K562 (cell line): Measurements from ENCODE around the gene CRAT. TPM values are rescaled to one million over a fixed set of nuclear protein-coding genes. Genes with fewer than 3 reads are reported as not detected.
A peak's percentile ranks its signal among the peaks of the same experiment; 100 is the strongest.

Experiments
- AFF1 ChIP-seq, 2 experiments: fragments of 450-650 bp; IDR thresholded peaks; 2 replicates each; pipeline ENCODE4 v1.6.1; 2018; ENCODE audit warnings: mild to moderate bottlenecking in 2 of 2, low read depth in 1 of 2; ENCODE audit not compliant: partially characterized antibody in 2 of 2
- ARID1B ChIP-seq: fragments of 450-650 bp; IDR thresholded peaks from 2 replicates; pipeline ENCODE4 v1.6.1; 2016; ENCODE audit warnings: antibody characterized with exemption, mild to moderate bottlenecking, inconsistent platforms
- ARNT ChIP-seq, 2 experiments: fragments of 450-650 bp; IDR thresholded peaks; 2 replicates each; pipeline ENCODE4 v1.6.1; 2016; ENCODE audit warnings: mild to moderate bottlenecking in 1 of 2
- BRD9 ChIP-seq: fragments of 450-650 bp; IDR thresholded peaks from 2 replicates; pipeline ENCODE4 v1.6.1; 2018; ENCODE audit warnings: low read depth; ENCODE audit not compliant: partially characterized antibody
- CBFA2T2 ChIP-seq: fragments of 450-650 bp; conservative IDR thresholded peaks from 2 replicates; pipeline ENCODE4 v1.6.1; 2017; ENCODE audit warnings: mild to moderate bottlenecking
- CBX2 ChIP-seq: fragments of 200-600 bp; sonication (generic); IDR thresholded peaks from one replicate; pipeline ENCODE4 v1.6.1; 2012; ENCODE audit warnings: mild to moderate bottlenecking, low read length, inconsistent platforms; ENCODE audit not compliant: insufficient read depth, poor library complexity, severe bottlenecking
- CCAR2 ChIP-seq: fragments of 200-400 bp; formaldehyde crosslinking; IDR thresholded peaks from 2 replicates; pipeline ENCODE4 v1.6.1; 2017; ENCODE audit warnings: mild to moderate bottlenecking, low read depth, low read length
- HEY1 ChIP-seq: fragments of 250-450 bp; sonication (Bioruptor Pico); IDR thresholded peaks from 2 replicates; pipeline ENCODE4 v1.5.0; 2020; ENCODE audit warnings: mild to moderate bottlenecking, moderate library complexity, borderline replicate concordance
- ILK ChIP-seq: fragments of 450-650 bp; IDR thresholded peaks from 2 replicates; pipeline ENCODE4 v1.6.1; 2016; ENCODE audit warnings: missing genetic modification characterization, low read depth, mild to moderate bottlenecking, missing compliant biosample characterization, moderate library complexity, borderline replicate concordance
- NBN ChIP-seq: fragments of 450-650 bp; IDR thresholded peaks from 2 replicates; pipeline ENCODE4 v1.6.1; 2016; ENCODE audit warnings: low read depth, mild to moderate bottlenecking
- NCOA4 ChIP-seq: fragments of 450-650 bp; IDR thresholded peaks from 2 replicates; pipeline ENCODE4 v1.6.1; 2018; ENCODE audit warnings: mild to moderate bottlenecking; ENCODE audit not compliant: partially characterized antibody
- PRDM10 ChIP-seq: fragments of 450-650 bp; IDR thresholded peaks from 2 replicates; pipeline ENCODE4 v1.6.1; 2018; ENCODE audit not compliant: partially characterized antibody
- RCOR1 ChIP-seq, 2 experiments: IDR thresholded peaks; 2 replicates each; pipeline ENCODE4 v1.6.1; 2012; ENCODE audit warnings: low read depth in 2 of 2, low read length in 2 of 2, borderline replicate concordance in 1 of 2, improper control_type of control experiment in 1 of 2
- ZBTB2 ChIP-seq: fragments of 450-650 bp; IDR thresholded peaks from 2 replicates; pipeline ENCODE4 v1.6.1; 2016; ENCODE audit warnings: antibody characterized with exemption
- ZBTB7A ChIP-seq: IDR thresholded peaks from 2 replicates; pipeline ENCODE4 v1.6.1; 2011; ENCODE audit warnings: low read depth, mild to moderate bottlenecking, low read length, moderate library complexity, borderline replicate concordance; ENCODE audit not compliant: control insufficient read depth
- ZNF165 ChIP-seq: fragments of 250-450 bp; sonication (Bioruptor Pico); IDR thresholded peaks from 2 replicates; pipeline ENCODE4 v1.4.0; 2020; ENCODE audit warnings: borderline replicate concordance
- ZNF280A ChIP-seq: fragments of 450-650 bp; IDR thresholded peaks from 2 replicates; pipeline ENCODE4 v1.6.1; 2018; ENCODE audit warnings: mild to moderate bottlenecking, low read depth; ENCODE audit not compliant: partially characterized antibody
- polyA plus RNA-seq, 8 experiments: library from polyadenylated mRNA; depleted of rRNA in 4 of 8; stranded (reverse) in 5 of 8; unstranded in 3 of 8; fragments of >200 nt; fragmentation: Nextera tagmentation in 2 of 8; fragmentation: Illumina TruSeq in 1 of 8; extraction: Ambion mirVana in 2 of 8; extraction: Trizol in 1 of 8; gene quantifications; 2 replicates each; pipeline versions ENCODE4 v1.2.1 to v1.2.3, GENCODE V29; 2011 to 2014; ENCODE audit warnings: inconsistent platforms in 1 of 8, missing spikeins in 1 of 8
- total RNA-seq, 7 experiments: library from RNA; depleted of rRNA in 6 of 7; stranded (reverse); fragments of >200 nt in 6 of 7; fragmentation: Illumina TruSeq in 2 of 7; extraction: Trizol in 2 of 7; gene quantifications; 2 replicates each; pipeline versions ENCODE4 v1.2.1 to v1.2.3, GENCODE V29; 2011 to 2021; ENCODE audit warnings: low replicate concordance in 1 of 7

CRAT gene
- total and polyA plus RNA-seq, 9 of the 15 experiments (the other 6 are each of a cell fraction or from before 2014, with no cell fraction given) = 0.20 to 13.8 (median 5.4) TPM

- TF ChIP-seq ZBTB2 (0 out of 2 replicates have a peak, but pooled peaks have one; percentile 22), CBX2 (no peak), HEY1 (CRISPR knock-in tag) (no peak), ZNF280A (no peak), ZNF165 (no peak), ARID1B (no peak), CCAR2 (no peak), PRDM10 (no peak), BRD9 (no peak), AFF1 (IDR thresholded peaks at IDR 0.05; ENCODE audit: low read depth in 1 of 2, partially characterized antibody in 2 of 2) (peak in 1 of 2 experiments; percentile 36), ZBTB7A (peak; percentile 31; the same call in 1 of the 2 replicates), RCOR1 (IDR thresholded peaks at IDR 0.05; ENCODE audit: borderline replicate concordance in 1 of 2, low read depth in 2 of 2, low read length in 2 of 2) (no peak; a peak in 1 of 4 replicates), CBFA2T2 (no peak), ILK (tag) (no peak), NCOA4 (peak; percentile 54), NBN (no peak), ARNT (IDR thresholded peaks at IDR 0.05) (no peak)
Measured at GRCh38 chr9:129080298-129080600, 30.3 kb downstream of the CRAT start (continued).
